ENCODE measurements around the gene FBXW11. TPM values are rescaled to one million over a fixed set of nuclear protein-coding genes. Genes with fewer than 3 reads are reported as not detected.
"Not testable (repeated sequence)": the region's sequence is repeated elsewhere in the genome, so short reads cannot be mapped to it uniquely, and the experiment has no call there.

The FBXW11 gene
- total RNA-seq, 1 experiment from 2014 or later, result 69.2 TPM

GRCh38 chr5:171920765-171921391, 85.6 kb downstream of the FBXW11 start:
- ChIA-PET CTCF (no interaction called here), POLR2A (ENCODE audit: unreplicated experiment) (no interaction called here)

DNA sequence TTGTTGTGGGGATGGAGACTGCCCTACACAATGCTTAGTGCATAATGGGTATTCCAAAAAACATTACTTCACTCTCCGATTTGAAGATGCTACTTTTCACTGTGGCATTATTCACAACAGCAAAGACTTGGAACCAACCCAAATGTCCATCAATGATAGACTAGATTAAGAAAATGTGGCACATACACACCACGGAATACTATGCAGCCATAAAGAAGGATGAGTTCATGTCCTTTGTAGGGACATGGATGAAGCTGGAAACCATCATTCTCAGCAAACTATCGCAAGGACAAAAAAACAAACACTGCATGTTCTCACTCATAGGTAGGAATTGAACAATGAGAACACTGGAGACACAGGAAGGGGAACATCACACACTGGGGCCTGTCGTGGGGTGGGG, 90.7 kb downstream of the FBXW11 start:
- Histone ChIP-seq H4K20me1 (ENCODE audit: low read length) (peaks cover 28% of the 10 kb centered on the region), H3K4me1 (ENCODE audit: insufficient read depth, low read length) (peaks cover 10% of the 10 kb centered on the region; the same call in 1 of the 2 replicates), H3K79me2 (ENCODE audit: low read length) (peaks cover 83% of the 10 kb centered on the region)
- intact Hi-C loops (cut with micrococcal nuclease), result loop anchor here (10.0 kb wide), 1 partner anchor 269 kb away; the partner anchor contains the start of gene STK10
- ATAC-seq; H3K9ac ChIP-seq (ENCODE audit: low read length); H3K36me3 ChIP-seq (ENCODE audit: low read depth, low read length); DNase-seq; CTCF ChIA-PET; H3K9me3 ChIP-seq (ENCODE audit: low read length); H3K9me2 ChIP-seq (replicated peaks; ENCODE audit: low read length); BruUV-seq (replicated peaks); H3F3A ChIP-seq (ENCODE audit: low read length, unreplicated experiment); H3K4me3 ChIP-seq (ENCODE audit: low read length); H2AFZ ChIP-seq (ENCODE audit: low read length); H3K27ac ChIP-seq (ENCODE audit: low read length); POLR2A ChIA-PET (ENCODE audit: unreplicated experiment); H3K4me2 ChIP-seq (ENCODE audit: low read length); H3K27me3 ChIP-seq (ENCODE audit: low read length): not testable (repeated sequence)

More at GRCh38 chr5:171920765-171921391, 85.6 kb downstream of the FBXW11 start:
- no peaks in the 10 kb centered on the region for H3K9me3 ChIP-seq (ENCODE audit: low read length)
- H3K4me1 ChIP-seq (ENCODE audit: insufficient read depth, low read length), result no peaks in the 10 kb centered on the region
- H3K27me3 ChIP-seq (ENCODE audit: low read length), result no peaks in the 10 kb centered on the region
- peaks cover 14% of the 10 kb centered on the region; the same call in 1 of the 2 replicates for H4K20me1 ChIP-seq (ENCODE audit: low read length)
- DNase-seq (no peak), ATAC-seq (no peak)
- no peaks in the 10 kb centered on the region for H3K9me2 ChIP-seq (replicated peaks; ENCODE audit: low read length)
- H3K27ac ChIP-seq (ENCODE audit: low read length), result no peak overlapping the region
- BruUV-seq (replicated peaks), result no TSS peak
- peaks cover 91% of the 10 kb centered on the region for H3K79me2 ChIP-seq (ENCODE audit: low read length)
- H3K4me3 ChIP-seq (ENCODE audit: low read length), result no peak overlapping the region
- H3K4me2 ChIP-seq (ENCODE audit: low read length), result no peak overlapping the region
- no peak overlapping the region for H2AFZ ChIP-seq (ENCODE audit: low read length)
- no peak for TF ChIP-seq CTCF (conservative IDR thresholded peaks at IDR 0.05; ENCODE audit: low read depth, low read length)
- TF ChIP-seq EZH2phosphoT487 (IDR thresholded peaks at IDR 0.05; ENCODE audit: borderline replicate concordance, low read length), result no peak
- no peak for TF ChIP-seq EZH2 (IDR thresholded peaks at IDR 0.05; ENCODE audit: low read length, unreplicated experiment)
- H3K36me3 ChIP-seq (ENCODE audit: low read depth, low read length), result no peaks in the 10 kb centered on the region
- intact Hi-C loops (cut with micrococcal nuclease), result no loop called here
- H3F3A ChIP-seq (ENCODE audit: low read length, unreplicated experiment), result no peaks in the 10 kb centered on the region
- no peak overlapping the region for H3K9ac ChIP-seq (ENCODE audit: low read length)

GRCh38 chr5:171914726-171915338, 91.6 kb downstream of the FBXW11 start:
- Histone ChIP-seq H3K36me3 (ENCODE audit: low read depth, low read length) (peaks cover 4% of the 10 kb centered on the region; the same call in 1 of the 2 replicates), H3K9me3 (ENCODE audit: low read length) (no peaks in the 10 kb centered on the region), H3K27ac (ENCODE audit: low read length) (no peak overlapping the region), H3K4me3 (ENCODE audit: low read length) (no peak overlapping the region), H2AFZ (ENCODE audit: low read length) (no peak overlapping the region), H4K20me1 (ENCODE audit: low read length) (peaks cover 27% of the 10 kb centered on the region), H3K27me3 (ENCODE audit: low read length) (no peaks in the 10 kb centered on the region), H3K9ac (ENCODE audit: low read length) (no peak overlapping the region), H3K9me2 (replicated peaks; ENCODE audit: low read length) (no peaks in the 10 kb centered on the region), H3F3A (ENCODE audit: low read length, unreplicated experiment) (no peaks in the 10 kb centered on the region), H3K4me2 (ENCODE audit: low read length) (no peak overlapping the region), H3K4me1 (ENCODE audit: insufficient read depth, low read length) (peaks cover 10% of the 10 kb centered on the region; the same call in 1 of the 2 replicates), H3K79me2 (ENCODE audit: low read length) (peaks cover 74% of the 10 kb centered on the region)
- POLR2A ChIA-PET (ENCODE audit: unreplicated experiment), result no interaction called here
- intact Hi-C loops (cut with micrococcal nuclease), result loop anchor here (5.0 to 10.0 kb wide), 2 partner anchors 270 to 377 kb away; partner anchors contain the start of gene STK10
- TF ChIP-seq EZH2 (IDR thresholded peaks at IDR 0.05; ENCODE audit: low read length, unreplicated experiment), result no peak
- no peak for TF ChIP-seq CTCF (conservative IDR thresholded peaks at IDR 0.05; ENCODE audit: low read depth, low read length)
- TF ChIP-seq EZH2phosphoT487 (IDR thresholded peaks at IDR 0.05; ENCODE audit: borderline replicate concordance, low read length), result no peak
- ATAC-seq (no peak), DNase-seq (no peak)
- CTCF ChIA-PET, result no interaction called here
- no TSS peak for BruUV-seq (replicated peaks)

Data from PC-3 (cell line).